Measurements from ENCODE around the gene ALG8.
A peak's percentile ranks its signal among the peaks of the same experiment; 100 is the strongest.

GRCh38 chr11:78149646-78150045 lies 10.2 kb upstream of the ALG8 start:
- TF ChIP-seq CTCF (IDR thresholded peaks at IDR 0.05) (peak; percentile 40 to 48 (median 43)), POLR2A (IDR thresholded peaks at IDR 0.05) (no peak)

Data from right lobe of liver (tissue), 4 donors.